ENCODE measurements around the gene FADS1. TPM values are rescaled to one million over a fixed set of nuclear protein-coding genes. Genes with fewer than 3 reads are reported as not detected.

The FADS1 gene
- total RNA-seq, 1 donor from 2014 or later: 74.6 TPM

- Histone ChIP-seq H3K4me3 (ENCODE audit: insufficient read depth, low read depth, low read length) (no peak overlapping the region), H4K20me1 (ENCODE audit: insufficient read depth, low read length) (peaks cover 90% of the 10 kb centered on the region), H3K27me3 (ENCODE audit: insufficient read depth, low read length) (no peaks in the 10 kb centered on the region), H3K27ac (ENCODE audit: low read depth, low read length) (no peak overlapping the region), H3K9ac (ENCODE audit: low read length) (no peak overlapping the region), H3K4me2 (ENCODE audit: low read length) (no peak overlapping the region), H3K79me2 (ENCODE audit: insufficient read depth, low read length) (peaks cover 60% of the 10 kb centered on the region), H2AFZ (ENCODE audit: low read depth, low read length) (no peak overlapping the region), H3K36me3 (ENCODE audit: insufficient read depth, low read length) (peaks cover 18% of the 10 kb centered on the region), H3K4me1 (ENCODE audit: insufficient read depth, low read length) (peaks cover 19% of the 10 kb centered on the region), H3K9me3 (ENCODE audit: insufficient read depth, low read depth, low read length) (no peaks in the 10 kb centered on the region)
- Mint-ChIP-seq H3K27me3 (ENCODE audit: low read depth, unreplicated experiment) (no peaks in the 10 kb centered on the region), H3K9me3 (ENCODE audit: unreplicated experiment) (peaks cover 3% of the 10 kb centered on the region), H3K4me3 (ENCODE audit: unreplicated experiment) (no peak overlapping the region), H3K4me1 (ENCODE audit: low read depth, unreplicated experiment) (no peaks in the 10 kb centered on the region), H3K27ac (ENCODE audit: unreplicated experiment) (no peak overlapping the region), H3K36me3 (ENCODE audit: low read depth, unreplicated experiment) (peaks cover 32% of the 10 kb centered on the region)
- TF ChIP-seq CTCF (IDR thresholded peaks at IDR 0.05; ENCODE audit: insufficient read depth, low read depth, low read length): no peak
- TF ChIP-seq EZH2 (IDR thresholded peaks at IDR 0.05; ENCODE audit: insufficient read depth, low read length): no peak
- DNase-seq (ENCODE audit: low read depth) (no peak), FAIRE-seq (no peak)
Observed at GRCh38 chr11:61836193-61836592, 19.4 kb upstream of the FADS1 start.

GRCh38 chr11:61834278-61835048, 17.7 kb upstream of the FADS1 start:
- no peak for FAIRE-seq
- DNase-seq (ENCODE audit: low read depth): peak; percentile 76
- Mint-ChIP-seq H3K36me3 (ENCODE audit: low read depth, unreplicated experiment) (peaks cover 18% of the 10 kb centered on the region), H3K27ac (ENCODE audit: unreplicated experiment) (peak overlapping the region; percentile 34), H3K9me3 (ENCODE audit: unreplicated experiment) (peaks cover 3% of the 10 kb centered on the region), H3K27me3 (ENCODE audit: low read depth, unreplicated experiment) (no peaks in the 10 kb centered on the region), H3K4me1 (ENCODE audit: low read depth, unreplicated experiment) (peaks cover 12% of the 10 kb centered on the region), H3K4me3 (ENCODE audit: unreplicated experiment) (no peak overlapping the region)
- Histone ChIP-seq H3K27me3 (ENCODE audit: insufficient read depth, low read length) (no peaks in the 10 kb centered on the region), H3K79me2 (ENCODE audit: insufficient read depth, low read length) (peaks cover 78% of the 10 kb centered on the region), H3K4me2 (ENCODE audit: low read length) (peak overlapping the region; percentile 50), H4K20me1 (ENCODE audit: insufficient read depth, low read length) (peaks cover 93% of the 10 kb centered on the region), H3K4me3 (ENCODE audit: insufficient read depth, low read depth, low read length) (no peak overlapping the region), H3K27ac (ENCODE audit: low read depth, low read length) (peak overlapping the region; percentile 4), H3K9ac (ENCODE audit: low read length) (peak overlapping the region; percentile 51), H3K4me1 (ENCODE audit: insufficient read depth, low read length) (peaks cover 36% of the 10 kb centered on the region), H2AFZ (ENCODE audit: low read depth, low read length) (peak overlapping the region; percentile 28), H3K36me3 (ENCODE audit: insufficient read depth, low read length) (peaks cover under 1% of the 10 kb centered on the region), H3K9me3 (ENCODE audit: insufficient read depth, low read depth, low read length) (no peaks in the 10 kb centered on the region)
- no peak for TF ChIP-seq CTCF (IDR thresholded peaks at IDR 0.05; ENCODE audit: insufficient read depth, low read depth, low read length)
- no peak for TF ChIP-seq EZH2 (IDR thresholded peaks at IDR 0.05; ENCODE audit: insufficient read depth, low read length)

GRCh38 chr11:61833926-61834277, 17.1 kb upstream of the FADS1 start:
- no peak overlapping the region for H3K4me3 ChIP-seq (ENCODE audit: insufficient read depth, low read depth, low read length)
- H3K27ac ChIP-seq (ENCODE audit: low read depth, low read length): no peak overlapping the region
- H3K4me2 ChIP-seq (ENCODE audit: low read length): peak overlapping the region; percentile 50
- Mint-ChIP-seq H3K9me3 (ENCODE audit: unreplicated experiment) (peaks cover 3% of the 10 kb centered on the region), H3K36me3 (ENCODE audit: low read depth, unreplicated experiment) (peaks cover 13% of the 10 kb centered on the region), H3K27ac (ENCODE audit: unreplicated experiment) (no peak overlapping the region), H3K27me3 (ENCODE audit: low read depth, unreplicated experiment) (no peaks in the 10 kb centered on the region), H3K4me3 (ENCODE audit: unreplicated experiment) (no peak overlapping the region), H3K4me1 (ENCODE audit: low read depth, unreplicated experiment) (peaks cover 17% of the 10 kb centered on the region)
- no peaks in the 10 kb centered on the region for H3K9me3 ChIP-seq (ENCODE audit: insufficient read depth, low read depth, low read length)
- peaks cover 83% of the 10 kb centered on the region for H3K79me2 ChIP-seq (ENCODE audit: insufficient read depth, low read length)
- no peak for DNase-seq (ENCODE audit: low read depth)
- FAIRE-seq: no peak
- H3K4me1 ChIP-seq (ENCODE audit: insufficient read depth, low read length): peaks cover 40% of the 10 kb centered on the region
- H3K36me3 ChIP-seq (ENCODE audit: insufficient read depth, low read length): no peaks in the 10 kb centered on the region
- no peaks in the 10 kb centered on the region for H3K27me3 ChIP-seq (ENCODE audit: insufficient read depth, low read length)
- no peak for TF ChIP-seq CTCF (IDR thresholded peaks at IDR 0.05; ENCODE audit: insufficient read depth, low read depth, low read length)
- H4K20me1 ChIP-seq (ENCODE audit: insufficient read depth, low read length): peaks cover 94% of the 10 kb centered on the region
- H3K9ac ChIP-seq (ENCODE audit: low read length): peak overlapping the region; percentile 13
- H2AFZ ChIP-seq (ENCODE audit: low read depth, low read length): no peak overlapping the region

Data from astrocyte (in vitro differentiated cells and primary cell).